DMS 273 (cell line): ENCODE results near the gene PLEKHA1.

Experiments
- DNase-seq: peaks from one replicate; lab custom pipeline; 2025; ENCODE audit not compliant: unreplicated experiment; lab: John Stamatoyannopoulos, UW

PLEKHA1 gene

DNA sequence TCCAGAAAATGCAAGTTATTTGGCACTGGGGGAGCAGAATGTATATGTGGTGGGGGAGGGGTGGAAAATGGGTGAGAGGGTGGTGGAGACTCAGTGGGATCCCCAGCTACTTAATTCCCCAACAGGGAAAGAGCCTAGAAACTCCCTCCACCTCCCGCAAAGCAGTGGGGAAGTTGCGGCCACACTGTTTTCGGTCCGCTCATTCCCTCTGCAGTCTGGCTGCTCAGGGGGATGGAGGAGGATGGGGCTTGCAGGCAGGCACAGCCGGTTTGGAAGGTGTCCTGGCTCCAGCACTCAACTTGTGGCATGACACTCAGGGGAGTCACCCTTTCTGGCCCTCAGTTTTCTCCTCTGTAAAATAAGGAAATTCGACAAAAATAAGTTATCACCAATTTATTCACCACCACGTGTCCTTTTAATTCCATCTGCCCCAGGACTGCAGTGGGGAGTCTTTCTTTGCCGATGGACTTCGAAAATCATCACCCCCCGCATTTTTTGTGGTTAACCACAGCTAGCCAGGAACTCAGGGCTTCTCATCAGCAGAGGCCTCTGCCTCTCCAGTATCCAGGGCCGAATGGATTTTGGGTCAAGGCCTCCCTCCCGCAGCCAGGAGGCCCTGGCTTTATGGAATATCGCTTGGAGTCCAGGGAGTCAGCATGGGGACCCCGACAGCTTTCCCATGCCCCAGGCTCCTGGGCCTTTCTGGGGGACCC, 85.2 kb downstream of the PLEKHA1 start:
- DNase-seq = peak; percentile 14

DNA sequence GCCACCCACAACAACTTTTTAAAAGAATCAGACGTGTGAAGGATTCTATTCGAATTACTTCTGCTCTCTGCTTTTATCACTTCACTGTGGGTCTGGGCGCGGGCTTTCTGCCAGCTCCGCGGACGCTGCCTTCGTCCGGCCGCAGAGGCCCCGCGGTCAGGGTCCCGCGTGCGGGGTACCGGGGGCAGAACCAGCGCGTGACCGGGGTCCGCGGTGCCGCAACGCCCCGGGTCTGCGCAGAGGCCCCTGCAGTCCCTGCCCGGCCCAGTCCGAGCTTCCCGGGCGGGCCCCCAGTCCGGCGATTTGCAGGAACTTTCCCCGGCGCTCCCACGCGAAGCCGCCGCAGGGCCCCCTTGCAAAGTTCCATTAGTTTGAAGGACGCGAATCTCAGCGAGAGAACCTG, 86.4 kb downstream of the PLEKHA1 start:
- no peak for DNase-seq

DNA sequence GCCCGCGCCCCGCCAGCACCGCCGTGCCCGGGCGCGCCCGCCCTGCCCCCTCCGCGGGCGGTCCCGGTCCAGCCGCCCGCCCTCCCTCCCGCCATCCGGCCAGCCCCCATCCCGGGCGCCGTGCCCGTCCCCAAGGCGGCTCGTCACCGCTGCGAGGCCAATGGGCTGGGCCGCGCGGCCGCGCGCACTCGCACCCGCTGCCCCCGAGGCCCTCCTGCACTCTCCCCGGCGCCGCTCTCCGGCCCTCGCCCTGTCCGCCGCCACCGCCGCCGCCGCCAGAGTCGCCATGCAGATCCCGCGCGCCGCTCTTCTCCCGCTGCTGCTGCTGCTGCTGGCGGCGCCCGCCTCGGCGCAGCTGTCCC, 86.8 kb downstream of the PLEKHA1 start, which contains the start of gene HTRA1:
TSS of gene HTRA1 (plus strand) at position 187 of the 362 bp plus-strand sequence. CDS start at position 287, 100 bp downstream.
- DNase-seq = peak; percentile 78

GRCh38 chr10:122461729-122462532, 87.4 kb downstream of the PLEKHA1 start:
- DNase-seq = peak; percentile 68

DNA sequence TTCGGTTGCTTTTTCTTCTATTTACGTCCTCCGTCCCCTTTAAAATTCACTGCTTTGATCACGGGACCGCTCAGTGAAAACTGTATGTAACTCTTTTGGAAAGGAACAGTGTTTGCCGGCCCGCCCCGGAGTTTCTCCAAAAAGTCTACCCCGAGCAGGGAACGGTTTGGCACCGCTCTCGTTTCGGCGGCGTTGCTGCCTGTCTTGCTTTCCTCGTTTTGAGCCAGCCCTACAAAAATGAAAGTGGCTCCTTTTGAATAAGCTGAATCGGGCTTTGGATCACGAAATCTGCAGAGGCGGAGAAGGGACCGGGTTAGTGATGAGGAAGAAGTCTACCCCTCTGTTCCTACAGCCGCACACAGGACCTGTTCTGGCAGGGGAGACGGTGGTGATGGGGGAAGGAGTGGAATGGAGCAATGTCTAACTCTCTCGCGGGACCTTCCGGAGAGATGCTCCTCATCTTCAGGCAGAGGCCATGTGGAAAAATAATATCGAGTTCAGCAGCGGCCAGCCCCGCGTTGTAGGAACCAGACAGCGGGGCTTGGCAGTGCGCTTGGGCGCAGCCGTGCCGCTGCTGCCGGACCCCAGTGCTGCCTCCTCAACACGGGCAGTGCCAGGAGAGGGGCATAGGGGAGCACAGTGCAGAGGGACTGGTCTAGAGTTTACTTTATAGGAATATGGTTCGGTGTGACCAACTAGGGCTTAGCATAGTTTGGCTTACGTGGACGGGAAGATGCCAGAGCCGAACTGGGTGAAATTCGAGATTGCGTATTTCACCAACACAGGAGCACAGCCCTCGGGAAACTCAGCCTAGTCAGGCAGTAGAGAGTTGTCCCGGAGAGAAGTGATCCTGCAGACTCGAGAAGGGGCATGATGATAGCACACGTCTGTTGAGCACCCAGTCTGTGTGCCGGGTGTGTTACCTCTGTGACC, 88.3 kb downstream of the PLEKHA1 start:
- DNase-seq = peak; percentile 65

DNA sequence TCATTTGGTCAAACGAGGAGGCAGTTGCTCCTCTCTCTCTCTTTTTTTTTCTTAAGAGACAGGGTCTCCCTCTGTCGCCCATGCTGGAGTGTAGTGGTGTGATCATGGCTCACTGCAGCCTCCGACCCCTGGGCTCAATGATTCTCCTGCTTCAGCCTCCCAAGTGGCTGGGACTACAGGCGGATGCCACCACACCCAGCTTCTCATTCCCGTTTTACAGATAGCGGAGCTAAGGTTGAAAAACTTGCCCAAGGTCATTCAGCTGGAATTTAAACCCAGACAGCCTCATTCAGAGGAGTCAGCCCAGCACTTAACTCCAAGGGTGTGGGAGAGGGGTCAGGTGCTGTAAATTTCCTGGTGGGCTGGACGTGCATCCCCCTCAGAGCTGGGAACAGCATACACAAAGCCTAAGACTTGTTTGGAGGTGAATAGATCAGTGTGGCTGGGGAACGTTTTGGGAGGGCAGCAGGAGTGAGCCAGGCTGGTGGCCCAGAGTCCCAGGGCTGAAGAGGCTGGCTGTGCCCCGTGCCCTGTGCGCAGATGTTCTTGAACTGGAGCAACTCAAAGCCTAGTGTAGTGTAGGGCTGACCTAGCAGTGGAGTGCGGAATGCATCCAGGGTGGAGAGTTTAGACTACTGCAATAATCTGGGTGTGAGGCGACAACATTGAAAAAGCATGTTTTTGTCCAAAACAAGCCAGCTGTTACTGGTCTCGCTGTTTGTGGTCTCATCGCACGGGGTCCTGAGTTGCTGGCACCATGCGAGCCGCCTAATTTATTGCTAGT, 89.2 kb downstream of the PLEKHA1 start:
- DNase-seq = no peak

DNA sequence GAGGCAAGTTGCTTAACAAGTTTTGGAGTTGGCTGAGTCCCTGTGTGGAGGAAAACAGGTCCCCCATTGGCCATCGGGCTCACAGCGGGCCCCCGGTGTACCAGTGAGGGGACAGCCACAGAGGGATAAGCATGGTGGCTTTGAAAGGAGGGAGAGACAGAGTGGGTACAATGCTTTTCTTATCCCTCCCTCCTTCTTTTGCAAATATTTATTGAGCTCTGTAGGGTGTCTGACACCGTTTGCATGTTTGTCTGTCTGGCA, 89.7 kb downstream of the PLEKHA1 start:
- no peak for DNase-seq

DNA sequence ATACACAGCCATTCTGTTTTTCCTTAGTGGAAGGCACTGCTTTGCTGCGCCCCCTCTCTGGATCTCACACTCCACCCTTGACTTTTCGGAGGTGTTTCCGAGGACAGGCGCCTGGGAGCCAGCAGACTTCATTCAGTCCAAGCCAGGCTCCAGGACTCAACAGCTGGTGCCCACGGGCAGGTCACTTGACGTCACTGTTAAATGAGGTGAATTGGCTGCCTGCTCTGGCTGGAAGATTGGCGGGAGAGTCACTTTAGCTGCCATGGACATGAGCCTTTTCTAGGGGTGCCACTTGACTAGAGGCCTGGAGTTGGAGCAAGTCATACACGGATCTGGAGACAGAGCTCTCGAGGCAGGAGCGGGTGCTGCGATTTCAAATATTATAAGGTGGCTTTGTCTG, 90.1 kb downstream of the PLEKHA1 start:
- peak; percentile 3 for DNase-seq

GRCh38 chr10:122465401-122466040, 91.0 kb downstream of the PLEKHA1 start:
- DNase-seq = peak; percentile 41

DNA sequence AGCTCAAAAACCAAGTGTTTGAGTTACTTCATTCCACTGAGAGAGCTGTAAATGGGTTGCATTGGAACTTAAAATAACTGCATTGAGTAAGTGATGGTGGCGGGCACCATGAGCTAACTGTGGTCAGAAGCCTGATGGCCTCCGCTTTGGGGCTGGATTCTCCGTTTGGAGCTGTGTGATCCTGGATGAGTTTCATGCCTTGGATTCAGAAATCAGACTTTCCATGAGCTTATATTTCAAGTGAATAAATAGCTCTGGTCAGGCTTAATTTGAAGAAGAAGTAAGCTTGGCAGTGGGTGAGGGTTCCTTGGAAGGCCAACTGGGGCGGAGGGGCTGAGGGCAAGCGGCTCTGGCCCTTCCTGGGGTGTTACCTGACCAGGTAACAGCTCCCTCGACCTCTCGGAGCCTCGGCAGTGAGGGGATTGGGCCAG, 92.5 kb downstream of the PLEKHA1 start:
- no peak for DNase-seq

DNA sequence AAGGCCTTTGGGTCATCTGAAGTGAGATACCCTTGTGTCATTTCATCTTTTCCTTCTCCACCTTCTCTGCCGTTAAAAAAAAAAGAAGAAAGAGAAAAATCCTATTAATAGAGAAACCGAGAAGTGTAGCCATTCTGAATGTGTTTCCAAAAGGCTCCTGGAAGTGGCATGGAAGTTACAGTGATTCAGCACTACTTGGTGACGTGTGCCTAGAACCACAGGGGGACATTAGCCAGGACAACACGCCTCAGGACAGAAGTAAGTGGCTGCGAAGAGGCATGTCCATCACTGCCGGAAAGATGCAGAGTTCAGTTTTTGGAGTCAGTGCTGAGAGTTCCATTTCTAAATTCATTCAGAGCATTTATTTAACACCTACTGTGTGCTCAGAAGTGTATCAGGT, 93.2 kb downstream of the PLEKHA1 start:
- DNase-seq = no peak

GRCh38 chr10:122468307-122468925, 93.9 kb downstream of the PLEKHA1 start:
- no peak for DNase-seq

GRCh38 chr10:122468926-122469781, 94.6 kb downstream of the PLEKHA1 start:
- DNase-seq = peak; percentile 26

DNA sequence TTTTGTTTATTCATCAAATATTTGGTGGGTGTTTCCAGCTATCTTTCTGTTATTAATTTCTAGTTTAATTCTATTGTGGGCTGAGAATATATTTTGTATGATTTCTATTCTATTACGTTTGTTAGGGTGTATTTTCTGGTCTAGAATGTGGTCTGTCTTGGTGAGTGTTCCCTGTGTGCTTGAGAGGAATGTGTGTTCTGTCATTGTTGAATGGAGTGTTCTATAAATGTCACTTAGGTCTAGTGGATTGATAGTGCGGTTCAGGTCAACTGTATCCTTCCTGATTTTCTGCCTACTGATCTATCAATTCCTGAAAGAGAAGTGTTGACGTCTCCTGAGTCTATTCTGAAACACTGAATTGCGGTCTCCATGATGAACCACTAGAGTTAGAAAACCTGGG, 95.3 kb downstream of the PLEKHA1 start:
- DNase-seq = no peak

- DNase-seq = no peak
Observed at GRCh38 chr10:122471531-122472177, 97.1 kb downstream of the PLEKHA1 start.

GRCh38 chr10:122473116-122473515, 98.6 kb downstream of the PLEKHA1 start:
- DNase-seq = no peak

- DNase-seq = no peak
Observed at GRCh38 chr10:122474131-122474818, 99.8 kb downstream of the PLEKHA1 start.

DNA sequence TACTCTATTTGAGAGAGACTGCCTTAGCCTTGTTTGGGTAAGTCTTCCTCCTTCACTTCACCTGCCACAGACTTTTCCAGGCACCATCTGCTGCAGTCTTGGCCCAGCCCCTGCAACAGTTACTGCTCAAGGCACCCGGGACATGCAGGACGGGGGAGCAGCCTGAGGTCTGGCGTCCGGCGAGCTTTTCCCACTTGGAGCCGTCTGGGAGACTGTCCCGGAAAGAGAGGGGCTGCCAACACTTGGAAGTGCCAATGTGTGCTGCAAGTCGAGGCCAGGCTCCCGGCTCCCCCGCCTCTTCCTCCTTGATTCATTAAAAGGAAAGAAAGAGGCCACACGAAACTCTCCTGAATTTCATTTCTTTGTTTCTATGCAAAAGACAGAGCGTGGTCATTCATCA, 100.6 kb downstream of the PLEKHA1 start:
- DNase-seq = peak; percentile 26
